PC-9 (cell line): ENCODE data around the gene MRPL49. TPM values are rescaled to one million over a fixed set of nuclear protein-coding genes. Genes with fewer than 3 reads are reported as not detected.

Experiments
- BruUV-seq: library from RNA; stranded (reverse); fragments of 400-500 nt; replicated peaks from 2 replicates; lab custom pipeline; 2021; lab: Mats Ljungman, UMichigan
- CTCF ChIA-PET: fragments of 300-600 bp; sonication (Branson Sonifier 250); formaldehyde crosslinking; loops from one replicate; lab custom pipeline; 2022; ENCODE audit warnings: antibody characterized with exemption; lab: Charles Lee
- POLR2A ChIA-PET: fragments of 300-600 bp; sonication (Branson Sonifier 250); formaldehyde crosslinking; loops from one replicate; lab custom pipeline; 2022; ENCODE audit warnings: antibody characterized with exemption; ENCODE audit not compliant: unreplicated experiment; lab: Charles Lee
- DNase-seq, 2 experiments: peaks; one replicate each; pipeline versions ENCODE4 v3.0.0 to v3.0.0-alpha.2; 2015 to 2022; ENCODE audit warnings: mixed read lengths in 1 of 2
- H2AFZ ChIP-seq: fragments of 200-600 bp; sonication (generic); 2 replicates; pipeline ENCODE4 v1.8.1; 2017; ENCODE audit warnings: antibody characterized with exemption
- H3F3A ChIP-seq: fragments of 200-600 bp; sonication (generic); 2 replicates; pipeline ENCODE4 v1.8.1; 2017; ENCODE audit warnings: antibody characterized with exemption, mild to moderate bottlenecking, low read depth; ENCODE audit not compliant: insufficient read depth
- H3K27ac ChIP-seq: fragments of 200-600 bp; sonication (generic); 2 replicates; pipeline ENCODE4 v1.6.1; 2016; ENCODE audit warnings: mixed run types
- H3K27me3 ChIP-seq: fragments of 200-600 bp; sonication (generic); 2 replicates; pipeline ENCODE4 v1.6.1; 2016; ENCODE audit warnings: low read depth, mixed run types; ENCODE audit not compliant: insufficient read depth
- H3K36me3 ChIP-seq: fragments of 200-600 bp; sonication (generic); 2 replicates; pipeline ENCODE4 v1.6.1; 2016; ENCODE audit warnings: low read depth, mixed run types
- H3K4me1 ChIP-seq: fragments of 200-600 bp; sonication (generic); replicated peaks from 2 replicates; pipeline ENCODE4 v1.6.1; 2016; ENCODE audit warnings: mixed run types; ENCODE audit not compliant: insufficient read depth
- H3K4me2 ChIP-seq: fragments of 200-600 bp; sonication (generic); 2 replicates; pipeline ENCODE4 v1.6.1; 2017; ENCODE audit warnings: mixed run types
- H3K4me3 ChIP-seq: fragments of 200-600 bp; sonication (generic); 2 replicates; pipeline ENCODE4 v1.6.1; 2016; ENCODE audit warnings: mixed run types
- H3K79me2 ChIP-seq: fragments of 200-600 bp; sonication (generic); 2 replicates; pipeline ENCODE4 v1.6.1; 2017; ENCODE audit warnings: low read depth, mixed run types
- H3K9me2 ChIP-seq: fragments of 200-600 bp; sonication (generic); 2 replicates; pipeline ENCODE4 v1.8.1; 2017; ENCODE audit warnings: mild to moderate bottlenecking; ENCODE audit not compliant: insufficient read depth
- H3K9me3 ChIP-seq: fragments of 200-600 bp; sonication (generic); 2 replicates; pipeline ENCODE4 v1.8.1; 2016; ENCODE audit warnings: low read depth; ENCODE audit not compliant: insufficient read depth
- H4K20me1 ChIP-seq: fragments of 200-600 bp; sonication (generic); 2 replicates; pipeline ENCODE4 v1.8.1; 2017; ENCODE audit not compliant: insufficient read depth
- EZH2 ChIP-seq: fragments of 200-600 bp; sonication (generic); IDR thresholded peaks from 2 replicates; pipeline ENCODE4 v1.8.0; 2017; ENCODE audit warnings: antibody characterized with exemption, low read depth
- intact Hi-C: fragments of 100-400 bp; cut with micrococcal nuclease; formaldehyde crosslinking; loops from one replicate; pipeline ENCODE4 v1.10.0; 2022; ENCODE audit not compliant: unreplicated experiment
- total RNA-seq: library from RNA; stranded (reverse); gene quantifications from 2 replicates; pipeline ENCODE4 v1.2.3, GENCODE V29; 2021
- TF ChIP-seq, protein P1 (sequence below): fragments of 200-600 bp; sonication (generic); conservative IDR thresholded peaks from 2 replicates; pipeline ENCODE4 v1.6.1; 2017; ENCODE audit warnings: mixed run types, antibody characterized with exemption, mild to moderate bottlenecking, moderate library complexity

The MRPL49 gene
- total RNA-seq, 1 experiment from 2014 or later = 95.0 TPM

DNA sequence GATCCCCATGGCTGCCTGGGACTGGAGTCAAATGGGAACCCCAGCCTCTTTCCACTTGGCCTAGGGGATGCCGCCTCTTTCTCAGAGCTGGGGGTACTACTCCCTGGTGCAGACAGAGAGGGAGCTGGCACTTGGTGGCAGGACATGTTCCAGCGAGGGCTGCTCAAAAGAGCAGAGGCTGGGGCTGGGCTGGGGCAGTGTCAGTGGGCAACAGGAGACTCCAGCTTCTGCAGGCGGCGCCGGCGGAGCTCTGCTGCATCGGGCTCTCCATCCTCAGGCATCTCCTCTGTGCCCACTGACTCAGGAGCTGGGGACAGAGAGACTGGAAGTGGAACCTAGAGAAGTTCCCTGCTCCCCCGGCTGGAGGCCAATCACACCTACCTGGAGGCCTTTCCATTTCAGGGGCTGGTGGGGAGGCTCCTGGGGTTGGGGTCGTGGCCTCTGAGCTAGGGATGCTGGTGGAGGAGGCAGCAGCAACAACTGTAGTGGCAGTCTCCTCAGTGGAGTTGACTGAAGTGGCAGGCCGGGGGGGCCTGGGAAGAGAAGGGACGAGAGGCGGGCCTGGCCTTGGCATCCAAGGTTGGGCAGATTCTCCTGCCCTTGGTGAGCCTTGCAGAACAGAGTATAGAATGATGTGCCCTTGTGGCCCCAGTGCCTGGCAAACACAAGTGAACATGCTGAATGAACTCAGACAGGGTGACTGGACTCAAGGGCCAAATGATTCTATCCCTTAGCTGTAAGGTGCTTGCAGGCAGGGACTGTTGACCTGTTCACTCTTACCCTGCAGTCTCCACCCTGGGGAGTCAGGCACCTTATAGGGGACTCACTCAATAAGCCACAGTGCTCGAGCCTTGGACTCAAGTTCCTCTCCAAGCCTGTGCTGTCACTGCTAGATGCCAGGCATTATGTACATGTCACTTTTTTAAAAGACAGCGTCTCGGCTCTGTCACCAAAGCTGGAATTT lies 6.3 kb downstream of the MRPL49 start:
- DNase-seq = no peak
- Histone ChIP-seq H3K9me3 (no peaks in the 10 kb centered on the region), H3K79me2 (peaks cover 37% of the 10 kb centered on the region), H2AFZ (no peak overlapping the region), H4K20me1 (peaks cover 39% of the 10 kb centered on the region), H3K4me2 (no peak overlapping the region), H3K9me2 (no peaks in the 10 kb centered on the region), H3K4me1 (peaks cover 18% of the 10 kb centered on the region), H3K27ac (no peak overlapping the region), H3K4me3 (no peak overlapping the region), H3K27me3 (no peaks in the 10 kb centered on the region), H3K36me3 (peaks cover 64% of the 10 kb centered on the region), H3F3A (peaks cover 69% of the 10 kb centered on the region; the same call in 1 of the 2 replicates)
- no TSS peak for BruUV-seq
- ChIA-PET POLR2A (interaction anchor here (0.6 to 0.8 kb wide), 3 partner anchors 134 to 389 kb away, joined by 3 to 11 read pairs (median 3); no protein-coding TSS in a partner anchor), CTCF (no interaction called here)
- TF ChIP-seq, protein P1, sequence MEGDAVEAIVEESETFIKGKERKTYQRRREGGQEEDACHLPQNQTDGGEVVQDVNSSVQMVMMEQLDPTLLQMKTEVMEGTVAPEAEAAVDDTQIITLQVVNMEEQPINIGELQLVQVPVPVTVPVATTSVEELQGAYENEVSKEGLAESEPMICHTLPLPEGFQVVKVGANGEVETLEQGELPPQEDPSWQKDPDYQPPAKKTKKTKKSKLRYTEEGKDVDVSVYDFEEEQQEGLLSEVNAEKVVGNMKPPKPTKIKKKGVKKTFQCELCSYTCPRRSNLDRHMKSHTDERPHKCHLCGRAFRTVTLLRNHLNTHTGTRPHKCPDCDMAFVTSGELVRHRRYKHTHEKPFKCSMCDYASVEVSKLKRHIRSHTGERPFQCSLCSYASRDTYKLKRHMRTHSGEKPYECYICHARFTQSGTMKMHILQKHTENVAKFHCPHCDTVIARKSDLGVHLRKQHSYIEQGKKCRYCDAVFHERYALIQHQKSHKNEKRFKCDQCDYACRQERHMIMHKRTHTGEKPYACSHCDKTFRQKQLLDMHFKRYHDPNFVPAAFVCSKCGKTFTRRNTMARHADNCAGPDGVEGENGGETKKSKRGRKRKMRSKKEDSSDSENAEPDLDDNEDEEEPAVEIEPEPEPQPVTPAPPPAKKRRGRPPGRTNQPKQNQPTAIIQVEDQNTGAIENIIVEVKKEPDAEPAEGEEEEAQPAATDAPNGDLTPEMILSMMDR = no peak
- TF ChIP-seq EZH2 = no peak
- intact Hi-C loops = no loop called here

DNA sequence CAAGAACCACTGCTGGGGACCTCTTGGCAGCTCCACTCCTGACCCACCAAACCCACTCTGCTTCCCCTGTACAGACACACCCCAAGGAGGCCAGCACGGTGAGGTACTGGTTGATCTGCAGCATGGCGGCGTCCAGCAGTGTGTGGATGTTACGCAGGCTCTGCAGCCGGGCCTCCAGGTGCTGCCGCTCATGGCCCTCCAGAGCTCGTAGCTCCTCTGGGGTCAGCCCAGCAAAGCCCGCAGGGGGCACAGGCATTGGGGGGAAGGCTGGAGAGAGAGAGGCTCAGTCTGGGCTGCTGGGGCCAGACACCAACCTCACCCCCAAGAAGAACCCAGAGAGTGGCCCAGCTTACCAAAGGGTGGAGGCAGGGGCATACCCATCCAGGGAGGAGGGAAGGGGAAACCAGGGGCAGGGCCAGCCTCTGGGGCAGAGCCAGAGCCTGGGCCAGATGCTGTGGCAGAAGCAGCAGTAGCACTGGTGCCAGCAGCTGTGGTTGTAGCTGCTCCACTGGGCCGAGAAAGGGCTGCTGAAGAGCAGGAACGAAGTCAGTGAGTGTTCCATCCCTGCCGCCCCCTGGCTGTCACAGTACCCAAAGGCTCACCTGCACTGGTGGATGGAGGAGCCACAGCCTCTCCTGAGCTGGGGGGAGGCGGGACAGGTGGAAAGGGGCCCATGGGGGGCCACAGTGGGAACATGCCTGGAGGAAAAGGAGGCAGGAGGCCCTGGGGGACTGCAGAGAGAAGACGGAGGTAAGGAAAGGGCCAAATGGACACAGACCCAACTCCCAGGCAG lies 7.7 kb downstream of the MRPL49 start:
- H3K4me2 ChIP-seq = no peak overlapping the region
- H3K27ac ChIP-seq = no peak overlapping the region
- H3K9me3 ChIP-seq = no peaks in the 10 kb centered on the region
- ChIA-PET POLR2A (no interaction called here), CTCF (no interaction called here)
- peaks cover 31% of the 10 kb centered on the region for H3K79me2 ChIP-seq
- no peak for DNase-seq
- no peaks in the 10 kb centered on the region for H3K9me2 ChIP-seq
- intact Hi-C loops = no loop called here
- no TSS peak for BruUV-seq
- H2AFZ ChIP-seq = no peak overlapping the region
- H3K27me3 ChIP-seq = no peaks in the 10 kb centered on the region
- H3K36me3 ChIP-seq = peaks cover 55% of the 10 kb centered on the region
- peaks cover 39% of the 10 kb centered on the region for H4K20me1 ChIP-seq
- H3K4me3 ChIP-seq = no peak overlapping the region
- H3F3A ChIP-seq = peaks cover 65% of the 10 kb centered on the region; the same call in 1 of the 2 replicates
- TF ChIP-seq, protein P1 = no peak
- TF ChIP-seq EZH2 = no peak
- peaks cover 8% of the 10 kb centered on the region for H3K4me1 ChIP-seq

DNA sequence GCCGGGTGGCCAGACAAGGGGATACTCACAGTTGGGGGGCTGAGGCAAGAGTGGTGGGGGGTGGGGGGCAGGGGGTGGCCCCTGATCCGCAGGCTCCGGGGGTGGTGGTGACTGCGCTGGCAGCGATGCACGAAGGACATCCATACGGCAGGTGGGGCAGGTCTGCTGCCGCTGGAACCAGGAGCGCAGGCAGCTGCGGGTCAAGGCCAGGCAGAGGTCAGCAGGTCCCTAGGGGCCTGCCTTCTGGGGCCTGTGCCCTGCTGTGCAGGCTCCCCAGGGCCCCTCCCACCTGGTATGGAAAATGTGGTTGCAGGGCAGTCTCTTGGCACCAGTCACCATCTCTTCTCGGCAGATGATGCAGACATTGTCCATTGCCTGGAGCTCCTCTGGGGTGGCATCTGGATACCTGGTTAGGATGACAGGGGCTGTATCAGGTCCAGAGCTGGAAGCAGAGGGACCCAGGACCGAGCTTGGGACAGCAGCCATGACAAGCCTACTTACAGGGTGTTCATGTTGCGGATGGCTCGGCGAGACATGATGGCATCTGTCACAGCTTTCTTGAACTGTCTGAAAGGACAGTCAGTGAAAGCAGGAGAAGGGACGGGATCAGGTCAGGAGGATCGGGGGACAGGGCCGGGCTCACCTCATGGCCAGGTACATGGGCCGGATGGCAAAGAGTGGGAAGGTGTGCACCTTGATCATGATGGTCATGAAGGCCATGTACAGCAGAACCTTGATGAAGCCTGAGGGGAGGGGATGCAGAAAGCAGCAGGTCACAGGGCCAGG lies 8.7 kb downstream of the MRPL49 start:
- H3K79me2 ChIP-seq = peaks cover 30% of the 10 kb centered on the region
- no peak overlapping the region for H2AFZ ChIP-seq
- POLR2A ChIA-PET = interaction anchor here (0.5 kb wide), 1 partner anchor 65 kb away, joined by 3 read pairs; no protein-coding TSS in a partner anchor

More for the DNA sequence above, 8.7 kb downstream of the MRPL49 start:
- no peak overlapping the region for H3K4me2 ChIP-seq
- TF ChIP-seq, protein P1 = no peak
- TF ChIP-seq EZH2 = no peak
- no peak overlapping the region for H3K27ac ChIP-seq
- no TSS peak for BruUV-seq
- no peaks in the 10 kb centered on the region for H3K27me3 ChIP-seq
- intact Hi-C loops = no loop called here
- peaks cover 51% of the 10 kb centered on the region for H3K36me3 ChIP-seq
- no peaks in the 10 kb centered on the region for H3K9me2 ChIP-seq
- H3F3A ChIP-seq = peaks cover 65% of the 10 kb centered on the region
- H3K4me3 ChIP-seq = no peak overlapping the region
- no peaks in the 10 kb centered on the region for H3K9me3 ChIP-seq
- DNase-seq = no peak
- H4K20me1 ChIP-seq = peaks cover 39% of the 10 kb centered on the region
- CTCF ChIA-PET = no interaction called here
- H3K4me1 ChIP-seq = peaks cover 13% of the 10 kb centered on the region
